ENCODE results near the gene KIF4B.

The KIF4B gene

DNA sequence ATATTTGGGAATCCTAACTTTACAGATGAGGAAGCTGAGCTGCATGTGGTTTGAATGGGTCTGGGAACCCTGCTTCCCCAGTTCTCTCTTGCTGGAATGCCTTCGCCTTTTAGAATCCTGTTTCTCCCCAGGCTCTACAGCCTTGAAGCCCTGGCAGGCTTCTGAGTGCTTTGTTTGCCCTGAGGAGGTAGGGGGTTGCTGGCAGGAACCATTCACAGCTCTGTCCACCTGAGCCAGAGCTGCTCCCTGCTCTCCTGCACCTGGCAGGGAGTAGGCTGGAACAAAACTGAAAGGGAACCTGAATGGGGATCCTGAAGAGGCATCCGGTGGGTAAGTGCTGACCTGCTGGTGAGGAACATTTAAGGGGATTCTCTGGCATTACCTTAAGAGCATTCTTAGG is 33.0 kb downstream of the KIF4B start:
- intact Hi-C loops (cut with DNase I) = no loop called here
- DNase-seq = no peak

DNA sequence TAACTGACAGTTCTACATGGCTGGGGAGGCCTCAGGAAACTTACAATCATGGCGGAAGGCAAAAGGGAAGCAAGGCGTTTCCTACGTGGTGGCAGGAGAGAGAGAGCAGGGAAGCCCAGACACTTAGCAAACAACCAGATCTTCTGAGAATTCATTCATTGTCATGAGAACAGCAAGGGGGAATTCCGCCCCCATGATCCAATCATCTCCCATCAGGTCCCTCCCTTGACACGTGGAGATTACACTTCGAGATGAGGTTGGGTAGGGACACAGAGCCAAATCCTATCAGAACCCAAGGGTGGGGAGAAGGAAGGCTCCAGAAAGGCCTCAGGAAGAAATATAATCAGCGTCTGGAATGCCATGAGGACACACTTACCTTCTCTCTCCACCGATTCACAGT is 34.3 kb downstream of the KIF4B start:
- DNase-seq = no peak
- intact Hi-C loops (cut with DNase I) = no loop called here

DNA sequence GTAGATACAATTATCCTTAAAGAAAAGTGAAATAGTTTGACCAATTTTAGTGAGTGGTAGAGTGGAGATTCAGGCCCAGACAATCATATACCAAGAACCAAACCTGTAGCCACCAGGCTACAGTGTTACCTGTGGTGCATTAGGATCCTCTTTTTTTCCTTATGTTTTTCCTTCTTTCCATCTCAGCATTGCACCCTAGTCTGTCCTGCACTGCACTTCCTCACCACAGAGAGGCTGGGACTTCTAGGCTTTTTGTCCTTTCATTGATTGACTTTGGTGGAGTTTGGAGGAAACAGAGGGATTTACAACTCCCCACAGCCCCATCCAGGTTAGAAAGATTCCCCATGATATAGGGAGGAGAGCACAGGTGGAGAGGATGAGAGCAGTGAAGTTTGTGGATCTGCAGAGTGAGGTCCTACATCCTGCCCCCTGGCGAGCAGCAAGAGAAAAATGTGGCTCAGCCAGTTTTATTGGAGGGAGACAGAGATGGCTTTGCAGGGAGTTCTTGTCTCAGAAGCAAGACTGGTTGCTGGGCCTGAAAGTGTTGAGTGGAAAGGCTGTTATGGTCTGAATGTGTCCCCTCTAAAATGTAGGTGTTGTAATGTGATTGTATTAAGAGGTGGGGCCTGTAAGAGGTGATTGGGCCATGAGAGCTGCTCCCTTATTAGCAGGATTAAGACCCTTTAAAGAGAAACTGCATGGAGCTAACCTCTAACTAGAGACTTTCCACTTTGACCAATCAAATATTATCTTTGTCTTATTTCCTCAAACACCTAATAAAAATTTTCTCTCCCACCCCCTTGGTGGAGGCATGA is 36.2 kb downstream of the KIF4B start:
- no peak for DNase-seq
- intact Hi-C loops (cut with DNase I) = no loop called here

DNA sequence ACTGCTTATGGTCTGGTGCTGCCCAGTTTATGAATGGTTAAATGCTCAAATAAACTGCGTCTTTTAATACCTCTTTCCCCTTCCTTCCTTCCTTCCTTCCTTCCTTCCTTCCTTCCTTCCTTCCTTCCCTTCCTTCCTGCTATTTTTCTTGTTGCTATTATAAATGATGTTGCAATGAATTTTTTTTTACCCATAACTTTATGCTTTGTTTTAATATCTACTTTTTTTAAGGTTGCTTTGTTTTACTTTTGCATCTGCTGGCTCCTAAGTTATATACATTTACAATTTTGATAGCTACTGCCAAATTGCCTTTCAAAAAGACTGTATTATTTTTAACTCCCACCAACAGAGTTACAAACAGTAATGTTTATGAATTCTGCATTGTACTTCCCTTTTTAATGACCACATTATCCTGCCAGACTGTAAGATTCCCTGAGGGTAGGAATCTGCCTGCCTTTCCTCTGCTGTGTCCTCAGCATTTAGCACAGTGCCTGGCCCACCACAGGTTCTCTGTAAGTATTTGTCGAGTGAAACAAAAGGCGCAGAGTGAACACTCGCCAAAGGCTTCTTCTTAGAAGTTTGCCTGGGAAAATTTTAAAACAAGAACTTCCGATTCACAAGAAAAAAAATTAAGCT is 36.9 kb downstream of the KIF4B start:
- intact Hi-C loops (cut with DNase I) = no loop called here
- no peak for DNase-seq

GRCh38 chr5:155052532-155052931 is 39.0 kb downstream of the KIF4B start:
- intact Hi-C loops (cut with DNase I) = no loop called here
- DNase-seq = no peak

GRCh38 chr5:155053501-155053900 is 39.9 kb downstream of the KIF4B start:
- no peak for DNase-seq
- intact Hi-C loops (cut with DNase I) = no loop called here

GRCh38 chr5:155056644-155057269 is 43.2 kb downstream of the KIF4B start:
- no peak for DNase-seq
- intact Hi-C loops (cut with DNase I) = no loop called here

DNA sequence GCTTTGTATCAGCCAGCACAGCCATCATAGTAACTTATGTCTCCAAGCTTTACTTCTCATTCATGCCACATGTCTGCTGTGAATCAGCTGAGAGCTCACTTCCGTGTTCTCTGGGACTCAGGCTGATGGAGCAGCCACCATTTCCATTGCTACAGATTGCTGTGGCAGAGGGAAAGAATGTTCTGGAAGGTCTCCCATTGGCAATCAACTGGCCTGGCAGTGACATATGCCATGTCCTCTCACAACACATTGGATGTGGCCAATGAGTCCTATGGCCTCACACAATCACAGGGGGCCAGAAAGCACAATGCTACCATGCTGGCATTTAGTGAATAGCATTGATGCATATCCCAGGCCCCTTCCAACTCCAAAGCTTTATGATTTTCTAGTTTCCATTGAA is 44.1 kb downstream of the KIF4B start:
- intact Hi-C loops (cut with DNase I) = no loop called here
- no peak for DNase-seq

GRCh38 chr5:155064580-155064979 is 51.0 kb downstream of the KIF4B start:
- no peak for DNase-seq
- intact Hi-C loops (cut with DNase I) = no loop called here

- no peak for DNase-seq
- intact Hi-C loops (cut with DNase I) = no loop called here
Measured at GRCh38 chr5:155066886-155067595, 53.5 kb downstream of the KIF4B start.
